Spleen (tissue), 11 donors: ENCODE measurements around the gene ABT1. TPM values are rescaled to one million over a fixed set of nuclear protein-coding genes. Genes with fewer than 3 reads are reported as not detected.

Experiments
- DNase-seq: peaks from one replicate; pipeline ENCODE4 v3.0.0-alpha.2; 2020
- H3K27ac ChIP-seq, 8 donors: fragments of 200-600 bp; sonication (generic) in 7 of 8; 1 replicate in 4 of 8; 2 replicates in 4 of 8; pipeline versions ENCODE4 v1.5.0 to v1.8.0; 2016 to 2021; ENCODE audit warnings: inconsistent platforms in 4 of 8, mild to moderate bottlenecking in 4 of 8, moderate library complexity in 1 of 8
- H3K27me3 ChIP-seq, 7 donors: fragments of 200-600 bp; sonication (generic) in 6 of 7; replicated peaks in 1 of 7; 1 replicate in 4 of 7; 2 replicates in 3 of 7; pipeline versions ENCODE4 v1.5.0 to v1.8.0; 2016 to 2021; ENCODE audit warnings: inconsistent platforms in 3 of 7, mild to moderate bottlenecking in 1 of 7
- H3K36me3 ChIP-seq, 6 donors: fragments of 200-600 bp; sonication (generic) in 5 of 6; 1 replicate in 4 of 6; 2 replicates in 2 of 6; pipeline versions ENCODE4 v1.5.0 to v1.8.0; 2016 to 2021; ENCODE audit warnings: inconsistent platforms in 2 of 6
- H3K4me1 ChIP-seq, 6 donors: fragments of 200-600 bp; sonication (generic) in 5 of 6; 1 replicate in 3 of 6; 2 replicates in 3 of 6; pipeline versions ENCODE4 v1.5.0 to v1.8.0; 2016 to 2021; ENCODE audit warnings: inconsistent platforms in 3 of 6
- H3K4me3 ChIP-seq, 8 donors: fragments of 200-600 bp; sonication (generic) in 7 of 8; 1 replicate in 4 of 8; 2 replicates in 4 of 8; pipeline versions ENCODE4 v1.5.0 to v1.8.0; 2016 to 2021; ENCODE audit warnings: inconsistent platforms in 4 of 8, mild to moderate bottlenecking in 4 of 8, moderate library complexity in 2 of 8
- H3K9me3 ChIP-seq, 8 donors: fragments of 200-600 bp; sonication (generic) in 7 of 8; 1 replicate in 4 of 8; 2 replicates in 4 of 8; pipeline versions ENCODE4 v1.5.0 to v1.8.0; 2016 to 2021; ENCODE audit warnings: inconsistent platforms in 4 of 8
- POLR2A ChIP-seq, 3 donors: fragments of 450-650 bp; IDR thresholded peaks; one replicate each; pipeline ENCODE4 v1.5.1; 2017; ENCODE audit warnings: antibody characterized with exemption in 3 of 3, mild to moderate bottlenecking in 1 of 3
- POLR2AphosphoS5 ChIP-seq, 3 donors: sonication (generic); formaldehyde crosslinking; IDR thresholded peaks; one replicate each; pipeline ENCODE4 v1.5.1; 2017; ENCODE audit warnings: antibody characterized with exemption in 3 of 3
- WGBS, 5 donors: extraction: QIAGEN DNeasy Blood & Tissue Kit in 3 of 5; methylation state at CpG; one replicate each; pipeline versions ENCODE4 v1.1.5 to v1.1.7; 2013 to 2018; 5-methylcytosine and 5-hydroxymethylcytosine counted together
- intact Hi-C: fragments of 100-400 bp; cut with DNase I; formaldehyde crosslinking; loops from one replicate; pipeline ENCODE4 v1.15.0; 2023; ENCODE audit warnings: low total_unique reads
- polyA plus RNA-seq, 3 donors: library from polyadenylated mRNA; stranded (reverse); fragments of 200-250 nt; gene quantifications; one replicate each; pipeline ENCODE4 v1.2.1, GENCODE V29; 2013
- total RNA-seq, 7 donors: library from RNA; depleted of rRNA in 3 of 7; stranded (reverse); fragments of >200 nt in 3 of 7; fragmentation: NEBNext Ultra II Directional in 4 of 7; extraction: Animal tissue kit (Norgen Biotek cat#: 25700) in 4 of 7; gene quantifications; one replicate each; pipeline versions ENCODE4 v1.1.0 to v1.2.1, GENCODE V29; 2016 to 2021
- TF ChIP-seq, protein P1 (sequence below), 11 experiments: fragments of 200-600 bp in 7 of 11; fragments of 450-650 bp in 4 of 11; sonication (generic) in 4 of 11; IDR thresholded peaks in 8 of 11; conservative IDR thresholded peaks in 3 of 11; 1 replicate in 7 of 11; 2 replicates in 4 of 11; pipeline versions ENCODE4 v1.4.0 to v1.8.0; 2016 to 2021; ENCODE audit warnings: antibody characterized with exemption in 11 of 11, inconsistent platforms in 4 of 11, mild to moderate bottlenecking in 1 of 11
- donor health status: healthy with polysubstance abuse.
- donor health status: DM: no; HTN: no; CAD: no; lungs with moderate emphysema.
- donor health status: DM: no; HTN: no; CAD: no.
- donor health status: Bipolar disorder and iron deficiency.
- donor health status: healthy.
- donor health status: DM: no; HTN: no; CAD: no.
- donor health status: DM: yes; HTN: yes; CAD: no.

ABT1 gene
- total and polyA plus RNA-seq, 10 donors: 14.9 to 26.2 (median 19.5) TPM

DNA sequence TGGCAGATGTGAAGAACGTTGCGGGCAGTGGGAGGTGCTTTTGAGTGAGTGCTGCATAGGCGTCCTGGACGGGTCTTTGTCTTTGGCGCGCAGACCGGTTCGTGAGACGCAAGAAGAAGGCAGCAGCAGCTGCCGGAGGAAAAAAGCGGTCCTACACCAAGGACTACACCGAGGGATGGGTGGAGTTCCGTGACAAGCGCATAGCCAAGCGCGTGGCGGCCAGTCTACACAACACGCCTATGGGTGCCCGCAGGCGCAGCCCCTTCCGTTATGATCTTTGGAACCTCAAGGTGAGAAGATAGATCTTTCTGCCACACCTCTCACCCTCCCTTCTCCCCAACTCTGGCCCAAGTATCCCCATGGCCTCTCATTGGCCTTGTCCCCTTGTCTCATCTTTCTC is 1.1 kb downstream of the ABT1 start:
- Histone ChIP-seq H3K9me3 (no peaks in the 10 kb centered on the region), H3K27me3 (peaks cover 0 to 29% (median 14%) of the 10 kb centered on the region in 7 donors), H3K36me3 (peaks cover 0 to 32% (median 25%) of the 10 kb centered on the region in 6 donors), H3K4me3 (peak overlapping the region; percentile 69 to 98 (median 94)), H3K27ac (peak overlapping the region in 3 of 8 donors; percentile 91 to 94 (median 93)), H3K4me1 (peaks cover 10 to 48% (median 32%) of the 10 kb centered on the region in 6 donors)
- TF ChIP-seq POLR2AphosphoS5 (IDR thresholded peaks at IDR 0.05) (no peak), POLR2A (IDR thresholded peaks at IDR 0.05) (no peak)
- TF ChIP-seq, protein P1, sequence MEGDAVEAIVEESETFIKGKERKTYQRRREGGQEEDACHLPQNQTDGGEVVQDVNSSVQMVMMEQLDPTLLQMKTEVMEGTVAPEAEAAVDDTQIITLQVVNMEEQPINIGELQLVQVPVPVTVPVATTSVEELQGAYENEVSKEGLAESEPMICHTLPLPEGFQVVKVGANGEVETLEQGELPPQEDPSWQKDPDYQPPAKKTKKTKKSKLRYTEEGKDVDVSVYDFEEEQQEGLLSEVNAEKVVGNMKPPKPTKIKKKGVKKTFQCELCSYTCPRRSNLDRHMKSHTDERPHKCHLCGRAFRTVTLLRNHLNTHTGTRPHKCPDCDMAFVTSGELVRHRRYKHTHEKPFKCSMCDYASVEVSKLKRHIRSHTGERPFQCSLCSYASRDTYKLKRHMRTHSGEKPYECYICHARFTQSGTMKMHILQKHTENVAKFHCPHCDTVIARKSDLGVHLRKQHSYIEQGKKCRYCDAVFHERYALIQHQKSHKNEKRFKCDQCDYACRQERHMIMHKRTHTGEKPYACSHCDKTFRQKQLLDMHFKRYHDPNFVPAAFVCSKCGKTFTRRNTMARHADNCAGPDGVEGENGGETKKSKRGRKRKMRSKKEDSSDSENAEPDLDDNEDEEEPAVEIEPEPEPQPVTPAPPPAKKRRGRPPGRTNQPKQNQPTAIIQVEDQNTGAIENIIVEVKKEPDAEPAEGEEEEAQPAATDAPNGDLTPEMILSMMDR (IDR thresholded peaks at IDR 0.05 in 8 of 11, conservative IDR thresholded peaks at IDR 0.05 in 3 of 11): no peak
- DNase-seq: peak; percentile 81
- intact Hi-C loops: no loop called here
- WGBS, 5 donors: 69 to 81% (median 77%) methylated on average over 21 of the region's 21 CpGs

DNA sequence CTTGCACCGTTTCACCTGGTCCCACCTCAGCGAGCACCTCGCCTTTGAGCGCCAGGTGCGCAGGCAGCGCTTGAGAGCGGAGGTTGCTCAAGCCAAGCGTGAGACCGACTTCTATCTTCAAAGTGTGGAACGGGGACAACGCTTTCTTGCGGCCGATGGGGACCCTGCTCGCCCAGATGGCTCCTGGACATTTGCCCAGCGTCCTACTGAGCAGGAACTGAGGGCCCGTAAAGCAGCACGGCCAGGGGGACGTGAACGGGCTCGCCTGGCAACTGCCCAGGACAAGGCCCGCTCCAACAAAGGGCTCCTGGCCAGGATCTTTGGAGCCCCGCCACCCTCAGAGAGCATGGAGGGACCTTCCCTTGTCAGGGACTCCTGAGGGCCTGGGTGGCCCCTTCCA is 1.5 kb downstream of the ABT1 start:
- DNase-seq: peak; percentile 75
- H3K4me1 ChIP-seq: peaks cover 10 to 48% (median 32%) of the 10 kb centered on the region in 6 donors
- WGBS, 5 donors: 90 to 95% (median 95%) methylated on average over 21 to 22 of the region's 22 CpGs
- TF ChIP-seq, protein P1 (IDR thresholded peaks at IDR 0.05 in 8 of 11, conservative IDR thresholded peaks at IDR 0.05 in 3 of 11): no peak
- peak in 1 of 3 donors; percentile 9 for TF ChIP-seq POLR2AphosphoS5 (IDR thresholded peaks at IDR 0.05)
- TF ChIP-seq POLR2A (IDR thresholded peaks at IDR 0.05): no peak
- intact Hi-C loops: no loop called here
- H3K27ac ChIP-seq: no peak overlapping the region
- H3K27me3 ChIP-seq: peaks cover 0 to 25% (median 10%) of the 10 kb centered on the region in 7 donors
- H3K36me3 ChIP-seq: peaks cover 0 to 32% (median 25%) of the 10 kb centered on the region in 6 donors
- no peaks in the 10 kb centered on the region for H3K9me3 ChIP-seq
- H3K4me3 ChIP-seq: peak overlapping the region in 3 of 8 donors; percentile 88 to 95 (median 94)

DNA sequence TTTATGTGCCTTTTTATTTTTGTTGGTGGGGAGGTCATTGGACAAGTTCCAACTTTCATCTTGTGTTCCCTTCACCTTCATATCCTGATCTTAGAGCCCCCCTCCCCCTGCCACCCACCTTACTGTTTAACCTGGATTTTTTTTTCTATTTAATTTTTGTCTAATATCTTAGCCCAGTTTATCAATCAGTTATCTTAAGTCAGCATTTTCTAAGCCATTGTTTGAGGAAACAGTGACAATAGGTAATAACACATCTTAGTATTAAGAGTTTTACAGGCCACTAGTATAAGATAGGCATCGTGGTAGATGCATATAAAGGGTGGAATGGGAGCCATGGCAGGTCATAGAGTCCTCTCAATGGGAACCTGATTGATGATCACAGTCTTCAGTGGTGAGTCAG is 2.4 kb downstream of the ABT1 start:
- no peak overlapping the region for H3K27ac ChIP-seq
- no peak for DNase-seq
- no peaks in the 10 kb centered on the region for H3K9me3 ChIP-seq
- peaks cover 0 to 16% (median 2%) of the 10 kb centered on the region in 7 donors for H3K27me3 ChIP-seq
- intact Hi-C loops: no loop called here
- TF ChIP-seq POLR2AphosphoS5 (IDR thresholded peaks at IDR 0.05) (no peak), POLR2A (IDR thresholded peaks at IDR 0.05) (no peak)
- TF ChIP-seq, protein P1 (IDR thresholded peaks at IDR 0.05 in 8 of 11, conservative IDR thresholded peaks at IDR 0.05 in 3 of 11): no peak
- peaks cover 0 to 32% (median 25%) of the 10 kb centered on the region in 6 donors for H3K36me3 ChIP-seq
- H3K4me3 ChIP-seq: no peak overlapping the region
- H3K4me1 ChIP-seq: peaks cover 10 to 48% (median 32%) of the 10 kb centered on the region in 6 donors
- WGBS, 5 donors: 79 to 95% (median 88%) methylated on average over 1 of the region's 1 CpG

DNA sequence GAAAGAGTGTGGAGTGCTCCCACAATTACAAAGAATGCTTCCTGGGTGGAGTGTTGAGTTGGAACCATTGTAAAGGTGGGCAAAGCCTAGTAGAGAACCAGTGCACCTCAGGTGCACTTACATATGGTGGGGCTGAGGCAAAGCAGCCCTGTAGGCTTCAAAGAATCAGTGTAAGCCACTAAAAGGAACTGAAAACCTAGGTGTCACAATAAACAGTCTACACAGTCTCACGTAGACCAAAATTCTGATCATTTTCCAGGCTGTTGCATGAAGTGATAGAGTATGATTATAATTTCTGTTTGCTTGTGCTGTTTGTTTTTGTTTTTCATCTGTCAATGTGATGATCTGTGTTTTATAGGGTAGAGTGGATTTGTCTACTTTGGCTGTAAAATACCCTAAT is 2.8 kb downstream of the ABT1 start:
- DNase-seq: no peak
- H3K4me3 ChIP-seq: no peak overlapping the region
- WGBS, 5 donors: 59 to 68% (median 61%) methylated on average over 1 of the region's 1 CpG
- no peak for TF ChIP-seq POLR2A (IDR thresholded peaks at IDR 0.05)
- TF ChIP-seq, protein P1 (IDR thresholded peaks at IDR 0.05 in 8 of 11, conservative IDR thresholded peaks at IDR 0.05 in 3 of 11): no peak
- no peak for TF ChIP-seq POLR2AphosphoS5 (IDR thresholded peaks at IDR 0.05)
- H3K36me3 ChIP-seq: peaks cover 0 to 32% (median 25%) of the 10 kb centered on the region in 6 donors
- peaks cover 10 to 44% (median 32%) of the 10 kb centered on the region in 6 donors for H3K4me1 ChIP-seq
- H3K9me3 ChIP-seq: no peaks in the 10 kb centered on the region
- no peak overlapping the region for H3K27ac ChIP-seq
- H3K27me3 ChIP-seq: peaks cover 0 to 12% (median 0%) of the 10 kb centered on the region in 7 donors
- intact Hi-C loops: no loop called here
